TTC549 (cell line): ENCODE data around the gene GEMIN7.
"Not testable (repeated sequence)": the region's sequence is repeated elsewhere in the genome, so short reads cannot be mapped to it uniquely, and the experiment has no call there.

Source experiments
- FAIRE-seq: peaks from 2 replicates; lab custom pipeline; 2012; peaks lifted over from hg19 to GRCh38; lab: Jason Lieb, UNC

GEMIN7 gene

GRCh38 chr19:45104658-45105349, 25.7 kb downstream of the GEMIN7 start:
- FAIRE-seq: no peak

- FAIRE-seq: not testable (repeated sequence)
These were observed 27.3 kb downstream of the GEMIN7 start for GRCh38 chr19:45106363-45106762.

DNA sequence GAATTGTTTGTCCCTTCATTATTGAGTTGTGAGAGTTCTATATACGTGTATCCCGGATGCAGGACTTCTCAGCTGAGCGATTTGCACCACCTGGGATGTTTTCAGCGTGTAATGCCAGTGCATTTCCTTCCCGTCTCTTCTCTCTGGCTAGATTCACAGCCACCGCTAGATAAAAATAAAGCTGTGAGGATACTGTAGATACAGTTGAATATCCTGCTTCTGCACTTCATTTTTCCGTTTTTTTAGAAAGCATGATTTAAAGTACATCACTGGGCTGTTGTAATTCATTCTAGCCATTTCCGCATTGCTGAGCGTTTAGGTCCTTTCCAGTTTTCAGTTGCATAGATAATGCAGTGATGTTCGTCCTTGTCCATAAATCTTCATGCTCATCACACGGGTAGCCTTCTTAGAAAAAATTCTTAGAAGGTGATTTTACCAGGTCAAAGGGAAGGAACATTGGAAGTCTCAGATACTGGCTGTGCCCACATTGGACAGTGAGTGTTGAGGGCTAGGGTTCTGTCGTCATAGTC, 28.6 kb downstream of the GEMIN7 start:
- FAIRE-seq: no peak

DNA sequence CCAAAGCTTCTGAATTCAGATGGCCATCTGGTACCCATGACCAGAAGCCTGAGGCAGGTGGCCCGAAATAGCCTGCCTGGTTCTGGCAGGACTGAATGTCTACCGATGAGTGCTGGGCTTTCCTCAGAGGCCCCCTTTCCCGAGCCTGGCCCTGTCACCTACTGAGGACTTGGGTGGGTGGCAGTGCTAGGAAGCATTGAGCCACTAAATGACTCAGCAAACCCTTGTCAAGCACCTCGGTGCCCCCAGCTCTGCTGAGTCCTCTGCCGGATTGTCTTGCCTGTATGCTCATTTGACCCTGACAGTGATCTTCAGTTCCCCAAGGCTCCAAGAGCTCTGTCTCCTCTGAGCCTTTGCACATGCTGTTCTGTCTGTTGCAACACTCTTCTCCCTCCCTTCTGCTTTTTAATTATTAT, 31.8 kb downstream of the GEMIN7 start:
- no peak for FAIRE-seq

DNA sequence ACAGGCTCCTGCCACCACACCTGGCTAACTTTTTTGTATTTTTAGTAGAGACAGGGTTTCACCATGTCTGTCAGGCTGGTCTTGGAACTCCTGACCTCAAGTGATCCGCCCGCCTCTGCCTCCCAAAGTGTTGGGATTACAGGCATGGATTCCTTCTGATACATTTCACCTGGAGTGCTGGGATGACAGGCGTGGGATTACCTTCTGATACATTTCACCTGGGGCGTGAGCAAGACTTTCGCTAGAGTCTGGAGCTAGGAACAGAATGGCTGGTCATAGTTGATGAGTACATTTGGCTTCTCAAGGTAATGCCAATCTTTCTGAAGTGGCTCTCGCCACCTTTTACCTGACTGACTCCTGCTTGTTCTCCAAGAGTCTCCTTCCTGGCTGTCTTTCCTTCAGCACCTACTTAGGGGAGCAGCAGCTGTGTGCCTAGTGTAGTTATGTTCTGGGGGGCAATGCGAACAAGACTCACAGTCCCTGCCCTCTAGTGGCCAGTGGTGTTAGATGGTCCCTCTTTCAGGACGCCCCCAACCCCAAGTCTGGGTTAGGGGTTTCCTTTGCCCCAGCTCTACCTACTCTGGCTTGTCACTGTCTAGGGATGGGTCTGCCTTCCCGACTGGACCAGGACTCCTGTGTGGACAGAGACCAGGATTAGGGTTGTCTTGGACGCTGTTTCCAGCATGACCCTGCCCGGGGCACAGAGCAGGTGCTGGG, 33.2 kb downstream of the GEMIN7 start:
- FAIRE-seq: no peak

- FAIRE-seq: no peak
These were observed 34.6 kb downstream of the GEMIN7 start for GRCh38 chr19:45113628-45114027.

DNA sequence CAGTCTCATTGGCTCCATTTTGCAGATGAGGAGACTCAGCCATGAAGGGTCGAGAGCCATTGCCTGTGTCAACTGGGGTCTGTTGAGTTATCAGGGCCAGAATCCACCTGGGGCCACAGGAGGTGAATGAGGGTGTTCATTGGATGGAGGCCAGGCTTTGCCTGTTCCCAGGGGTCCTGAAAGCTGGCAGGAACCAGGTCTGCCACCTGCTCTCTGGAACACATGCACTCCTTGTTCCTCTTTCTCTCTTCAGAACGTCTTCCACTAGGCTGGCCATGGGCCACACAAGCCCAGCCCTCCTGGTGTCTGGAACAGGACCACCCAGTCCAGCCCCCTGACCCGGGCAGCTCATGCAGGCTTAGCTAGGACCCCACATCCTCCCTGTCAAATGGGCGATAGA, 35.1 kb downstream of the GEMIN7 start:
- no peak for FAIRE-seq

DNA sequence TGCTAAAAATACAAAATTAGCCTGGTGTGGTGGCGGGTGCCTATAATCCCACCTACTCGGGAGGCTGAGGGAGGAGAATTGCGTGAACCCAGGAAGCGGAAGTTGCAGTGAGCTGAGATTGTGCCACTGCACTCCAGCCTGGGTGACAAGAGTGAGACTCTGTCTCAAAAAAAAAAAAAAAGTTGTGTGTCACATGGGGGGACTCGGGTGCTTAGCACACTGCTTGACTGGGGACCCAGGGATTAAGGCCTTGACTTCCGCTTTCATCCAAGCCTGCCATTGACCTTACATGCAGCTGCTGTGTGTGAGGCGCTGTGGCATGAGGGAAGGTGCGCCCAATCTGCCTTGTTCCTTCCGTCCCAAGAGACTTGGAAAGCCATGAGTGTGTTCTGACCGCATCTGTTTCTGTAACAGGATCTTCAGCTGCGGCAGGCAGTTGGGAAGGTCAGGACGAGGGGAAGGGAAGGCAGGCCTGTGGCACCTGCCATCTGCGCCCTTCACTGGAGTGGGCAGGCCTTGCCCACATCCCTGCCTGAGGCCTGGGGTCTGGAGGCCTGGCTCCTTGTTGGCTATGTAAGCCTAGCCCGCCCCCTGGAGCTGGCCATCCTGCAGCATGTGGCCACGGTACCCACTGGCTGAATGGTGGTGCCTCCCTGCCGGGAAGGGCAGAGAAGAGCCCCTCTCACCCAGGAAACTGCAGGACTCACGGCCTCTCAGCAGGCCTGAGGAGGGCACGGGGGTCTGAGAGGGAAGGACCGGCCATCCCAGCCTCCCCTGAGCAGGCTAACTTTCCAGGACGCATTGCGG, 37.0 kb downstream of the GEMIN7 start:
- FAIRE-seq: no peak

DNA sequence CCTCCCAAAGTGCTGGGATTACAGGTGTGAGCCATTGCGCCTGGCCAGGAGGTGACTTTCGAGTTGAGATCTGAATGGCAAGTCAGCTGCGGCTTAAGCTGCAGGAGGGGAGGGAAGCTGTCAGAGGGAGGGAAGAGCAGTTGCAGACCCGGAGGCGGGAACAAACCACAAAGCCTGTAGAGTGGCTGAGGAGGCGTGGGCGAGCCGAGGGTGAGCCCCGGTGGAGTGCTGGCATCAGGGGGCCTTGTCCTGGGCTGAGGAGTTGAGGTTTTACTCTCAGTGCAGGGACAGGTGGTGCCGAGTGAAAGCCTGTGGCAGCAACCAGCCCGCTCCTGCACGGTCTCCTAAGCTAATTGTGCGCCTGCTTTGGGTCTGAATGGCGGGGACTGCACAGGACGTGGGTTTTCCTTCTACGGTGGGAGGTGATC, 38.1 kb downstream of the GEMIN7 start:
- FAIRE-seq: no peak

DNA sequence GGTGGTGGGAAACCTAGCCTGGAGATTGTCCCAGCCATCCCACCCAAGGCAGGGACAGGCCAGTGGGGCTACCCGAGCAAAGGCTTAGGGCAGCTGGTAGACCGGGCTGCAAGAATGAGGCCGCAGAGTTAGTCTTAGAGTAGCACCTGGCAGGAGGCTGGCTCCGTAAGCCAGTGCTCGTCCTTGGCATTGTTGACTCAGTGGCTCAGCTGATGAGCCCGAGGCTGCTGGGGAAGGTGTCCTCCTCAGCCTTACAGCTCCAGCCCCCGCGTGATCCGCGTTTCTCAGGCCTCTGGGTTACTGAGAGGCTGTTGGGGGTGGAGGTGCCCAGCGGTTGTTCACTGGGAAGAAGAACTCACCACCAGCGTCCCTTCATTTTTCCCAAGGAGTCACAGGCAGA, 38.6 kb downstream of the GEMIN7 start:
- no peak for FAIRE-seq

- no peak for FAIRE-seq
These were observed 39.0 kb downstream of the GEMIN7 start for GRCh38 chr19:45118106-45118505.

- FAIRE-seq: not testable (repeated sequence)
These were observed 39.7 kb downstream of the GEMIN7 start for GRCh38 chr19:45118591-45119355.

DNA sequence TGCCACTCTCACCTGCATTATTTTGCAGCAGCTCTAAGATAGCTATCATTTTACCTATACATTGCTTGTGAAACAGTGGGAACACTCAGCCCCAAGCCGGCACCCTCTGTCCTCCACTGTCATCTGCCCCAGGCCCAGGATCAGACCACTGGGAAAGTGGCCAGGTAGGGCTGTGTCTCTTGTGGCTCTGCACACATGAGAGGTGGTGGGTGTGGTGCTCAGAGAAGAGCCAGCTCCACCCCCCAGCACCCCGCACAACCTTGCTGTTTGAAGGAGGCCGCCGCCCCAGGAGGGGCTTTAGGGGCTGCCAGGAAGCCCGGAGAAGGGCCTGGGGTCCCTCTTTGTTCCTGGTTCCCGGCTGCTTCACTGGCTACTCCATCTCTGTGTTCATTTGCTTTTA, 40.5 kb downstream of the GEMIN7 start:
- no peak for FAIRE-seq

DNA sequence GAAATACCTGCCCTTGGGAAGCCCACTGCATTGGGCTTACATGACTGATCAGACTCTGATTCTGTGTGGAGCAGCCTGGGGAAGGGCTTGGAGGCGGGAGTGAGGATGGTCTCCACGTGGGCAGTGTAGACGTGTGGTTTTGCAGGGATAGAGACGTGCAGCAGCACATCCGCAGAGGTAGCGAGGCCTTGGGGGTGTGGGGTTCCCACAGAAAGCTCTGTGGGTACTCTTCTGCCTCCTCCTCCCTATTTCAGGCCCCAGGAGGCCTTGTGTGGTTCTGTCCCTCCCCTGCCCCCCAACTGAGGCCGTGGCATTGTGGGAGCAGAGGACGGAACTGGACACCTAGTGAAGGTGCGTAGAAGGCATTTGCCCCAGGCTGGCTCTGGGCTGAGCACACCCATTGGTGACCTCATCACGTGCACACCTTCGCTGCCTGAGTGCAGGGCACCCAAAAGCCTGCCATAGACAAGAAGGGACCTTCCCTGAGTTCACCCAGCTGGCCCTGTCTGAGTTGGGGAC, 42.8 kb downstream of the GEMIN7 start:
- FAIRE-seq: no peak

GRCh38 chr19:45122832-45123231, 43.8 kb downstream of the GEMIN7 start:
- no peak for FAIRE-seq

GRCh38 chr19:45123440-45123850, 44.4 kb downstream of the GEMIN7 start:
- no peak for FAIRE-seq

DNA sequence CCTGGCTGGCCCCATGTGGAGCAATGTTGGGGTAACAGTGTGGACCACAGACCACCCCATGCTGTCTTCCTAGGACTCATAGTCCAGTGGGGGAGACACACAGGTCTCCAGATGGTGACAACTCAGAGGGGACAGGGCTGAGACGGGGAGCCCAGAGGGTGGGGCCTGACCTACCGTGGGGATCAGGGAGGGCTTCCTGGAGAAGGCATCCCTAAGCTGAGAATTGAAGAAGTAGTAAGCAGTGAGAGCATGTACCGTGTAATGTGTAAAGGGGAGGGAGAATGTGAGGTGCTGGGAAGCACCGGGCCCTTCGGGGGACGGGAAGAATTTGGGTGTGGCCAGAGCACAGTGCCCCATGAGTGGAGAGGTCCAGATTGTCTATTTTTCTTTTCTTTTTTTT, 45.0 kb downstream of the GEMIN7 start:
- no peak for FAIRE-seq

- no peak for FAIRE-seq
These were observed 46.3 kb downstream of the GEMIN7 start for GRCh38 chr19:45125360-45125759.

GRCh38 chr19:45125975-45126493, 47.0 kb downstream of the GEMIN7 start:
- FAIRE-seq: no peak

- FAIRE-seq: no peak
These were observed 47.6 kb downstream of the GEMIN7 start for GRCh38 chr19:45126654-45127053.

DNA sequence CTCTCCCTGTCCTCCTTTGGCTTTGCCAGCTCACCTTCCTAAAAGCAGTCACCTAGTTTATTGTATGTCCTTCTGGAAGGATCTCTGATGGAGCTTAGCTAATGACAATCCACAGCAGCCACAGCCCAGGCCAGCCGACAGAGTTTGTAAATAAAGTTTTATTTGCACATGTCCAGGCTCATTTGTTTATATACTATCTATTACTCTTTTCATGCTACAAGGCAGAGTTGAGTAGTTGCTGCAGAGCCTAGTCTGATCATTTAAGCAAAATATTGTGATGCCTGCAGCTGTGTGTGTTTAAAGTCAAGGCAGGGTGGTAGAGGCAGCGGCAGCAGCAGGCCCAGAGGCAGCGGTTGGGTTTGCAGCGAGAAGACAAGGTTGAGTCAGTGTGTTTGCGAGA, 49.1 kb downstream of the GEMIN7 start:
- FAIRE-seq: no peak

- no peak for FAIRE-seq
These were observed 49.7 kb downstream of the GEMIN7 start for GRCh38 chr19:45128806-45129205.
